Smooth muscle cell of the brain vasculature (primary cell): Measurements from ENCODE around the gene C12orf57.

Experiments
- DNase-seq: peaks from one replicate; pipeline ENCODE4 v3.0.0-alpha.2; 2012; ENCODE audit warnings: low read depth, low spot score

The C12orf57 gene

GRCh38 chr12:6953442-6954315, 9.9 kb downstream of the C12orf57 start:
- no peak for DNase-seq

- no peak for DNase-seq
Observed at GRCh38 chr12:6954316-6955107, 10.7 kb downstream of the C12orf57 start.

GRCh38 chr12:6955108-6956020, 11.5 kb downstream of the C12orf57 start:
- DNase-seq = no peak

GRCh38 chr12:6956021-6956727, 12.4 kb downstream of the C12orf57 start:
- no peak for DNase-seq

GRCh38 chr12:6957151-6957701, 13.4 kb downstream of the C12orf57 start:
- no peak for DNase-seq

GRCh38 chr12:6957741-6958608, 14.2 kb downstream of the C12orf57 start:
- DNase-seq = no peak

- no peak for DNase-seq
Observed at GRCh38 chr12:6958609-6959057, 14.8 kb downstream of the C12orf57 start.

- no peak for DNase-seq
Observed at GRCh38 chr12:6959058-6959804, 15.4 kb downstream of the C12orf57 start.

- DNase-seq = no peak
Observed at GRCh38 chr12:6959805-6960592, 16.2 kb downstream of the C12orf57 start.

- no peak for DNase-seq
Observed at GRCh38 chr12:6960593-6961277, 16.9 kb downstream of the C12orf57 start.

GRCh38 chr12:6961278-6961694, 17.5 kb downstream of the C12orf57 start:
- DNase-seq = no peak

GRCh38 chr12:6961695-6962284, 18.0 kb downstream of the C12orf57 start:
- peak; percentile 59 for DNase-seq

GRCh38 chr12:6962285-6963015, 18.6 kb downstream of the C12orf57 start:
- DNase-seq = no peak

GRCh38 chr12:6963016-6963731, 19.4 kb downstream of the C12orf57 start:
- no peak for DNase-seq

GRCh38 chr12:6963791-6964413, 20.1 kb downstream of the C12orf57 start:
- no peak for DNase-seq
